Heart right ventricle (tissue), 16 donors: Measurements from ENCODE around the gene CSHL1. TPM values are rescaled to one million over a fixed set of nuclear protein-coding genes. Genes with fewer than 3 reads are reported as not detected.
A peak's percentile ranks its signal among the peaks of the same experiment; 100 is the strongest.

ENCODE experiments used
- ATAC-seq, 8 donors: fragments of 200-7000 bp; cut with Tn5 transposase; one replicate each; pipeline ENCODE4 v1.9.1; 2020; ENCODE audit warnings: mild to moderate bottlenecking in 8 of 8, moderate library complexity in 8 of 8, moderate number of reproducible peaks in 1 of 8
- DNase-seq, 2 donors: peaks; one replicate each; pipeline ENCODE4 v3.0.0-alpha.2; 2020
- H3K27ac ChIP-seq, 10 donors: fragments of 200-600 bp; sonication (generic) in 2 of 10; one replicate each; pipeline versions ENCODE4 v1.5.0 to v1.8.0; 2020 to 2022; ENCODE audit warnings: mild to moderate bottlenecking in 3 of 10
- H3K27me3 ChIP-seq, 7 donors: fragments of 200-600 bp; one replicate each; pipeline ENCODE4 v1.8.0; 2021 to 2022; ENCODE audit warnings: mild to moderate bottlenecking in 2 of 7
- H3K36me3 ChIP-seq, 9 donors: fragments of 200-600 bp; sonication (generic) in 1 of 9; one replicate each; pipeline versions ENCODE4 v1.5.0 to v1.8.0; 2020 to 2022; ENCODE audit warnings: mild to moderate bottlenecking in 2 of 9
- H3K4me1 ChIP-seq, 9 donors: fragments of 200-600 bp; sonication (generic) in 1 of 9; one replicate each; pipeline versions ENCODE4 v1.5.0 to v1.8.0; 2020 to 2022; ENCODE audit warnings: mild to moderate bottlenecking in 4 of 9
- H3K4me3 ChIP-seq, 10 donors: fragments of 200-600 bp; sonication (generic) in 2 of 10; one replicate each; pipeline versions ENCODE4 v1.5.0 to v1.8.0; 2020 to 2022; ENCODE audit warnings: mild to moderate bottlenecking in 7 of 10, moderate library complexity in 2 of 10
- H3K9me3 ChIP-seq, 11 donors: fragments of 200-600 bp in 10 of 11; sonication (generic) in 2 of 11; one replicate each; pipeline versions ENCODE4 v1.5.0 to v1.8.0; 2013 to 2022; ENCODE audit warnings: mild to moderate bottlenecking in 2 of 11, control low read depth in 1 of 11, moderate library complexity in 1 of 11
- CTCF ChIP-seq, 9 donors: fragments of 200-600 bp; sonication (generic) in 2 of 9; IDR thresholded peaks; one replicate each; pipeline versions ENCODE4 v1.5.0 to v1.8.0; 2021 to 2022; ENCODE audit warnings: antibody characterized with exemption in 9 of 9, mild to moderate bottlenecking in 5 of 9, moderate library complexity in 1 of 9
- WGBS, 2 donors: extraction: QIAGEN DNeasy Blood & Tissue Kit; methylation state at CpG; one replicate each; pipeline ENCODE4 v1.1.7; 2013; ENCODE audit warnings: inconsistent platforms in 1 of 2; 5-methylcytosine and 5-hydroxymethylcytosine counted together
- intact Hi-C, 10 donors: fragments of 100-400 bp; cut with DNase I; formaldehyde crosslinking; loops; one replicate each; pipeline versions ENCODE4 v1.11.1 to v1.14.2; 2022
- polyA plus RNA-seq, 2 donors: library from polyadenylated mRNA; stranded (reverse); fragments of 200-250 nt; gene quantifications; one replicate each; pipeline ENCODE4 v1.2.3, GENCODE V29; 2013
- total RNA-seq, 10 donors: library from RNA; stranded (reverse); fragmentation: NEBNext Ultra II Directional in 3 of 10; extraction: Animal tissue kit (Norgen Biotek cat#: 25700) in 3 of 10; gene quantifications; one replicate each; pipeline versions ENCODE4 v1.2.1 to v1.2.4, GENCODE V29; 2021 to 2023
- donor health status: Arrhythmogenic right ventricular cardiomyopathy.
- donor health status: ischemic (EF 13 %, LVEDD 7.1; RV severe dilation, severe dysfunction).
- donor health status: healthy with polysubstance abuse.
- donor health status: DM: no; HTN: yes; CAD: no.
- donor health status: DM: no; HTN: no; CAD: no.
- donor health status: ischemic (EF 25% LVEDD 6.9; RV normal size, moderate dysfunction).
- donor health status: ischemic (EF 25% LVEDD 5.7; RV mildly dilated, moderate dysfunction).
- donor health status: healthy.
- donor health status: DM: yes; HTN: yes; CAD: no.
- donor health status: Ischemic cardiomyopathy.
- donor health status: ischemic (EF 35%, LVEDD 5.7; RV mildly dilated, moderate dysfunction).
- donor health status: nonischemic (EF 11% LVEDD 7.7; RV severe dilation, severe dysfunction).
- donor health status: DM: yes; HTN: yes; CAD: no.
- donor health status: PGD.
- donor health status: ischemic (EF 29% LVEDD 5.4; RV normal size, mild dysfunction).
- donor health status: nonischemic (EF 23%, LVEDD 6.1; RV moderate dilation, normal function).

CSHL1 gene
- total and polyA plus RNA-seq, 12 donors = not detected

DNA sequence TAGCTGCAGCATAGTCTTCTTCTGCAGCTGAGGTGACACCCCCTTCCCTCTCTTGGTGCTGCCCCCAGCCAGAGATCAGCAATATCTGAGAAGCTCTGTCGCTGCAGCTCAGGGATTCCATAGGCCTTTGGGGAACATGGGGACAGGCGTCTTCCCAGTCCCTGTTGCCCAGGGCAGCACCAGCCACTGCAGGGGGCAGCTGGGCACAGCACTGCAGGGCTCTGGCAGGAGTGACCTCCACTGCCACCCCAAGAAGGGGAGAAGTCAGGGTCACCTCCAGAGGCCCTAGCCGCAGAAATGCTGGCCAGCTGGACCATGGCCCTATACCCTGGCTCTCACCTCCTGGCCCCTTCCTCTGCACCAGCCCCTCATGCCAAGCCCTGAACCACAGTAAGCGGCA is 44.7 kb upstream of the CSHL1 start:
- no peak for DNase-seq
- no peak overlapping the region for H3K4me3 ChIP-seq
- H3K4me1 ChIP-seq = peaks cover 0 to 28% (median 13%) of the 10 kb centered on the region in 9 donors
- no peaks in the 10 kb centered on the region for H3K9me3 ChIP-seq
- intact Hi-C loops = no loop called here
- TF ChIP-seq CTCF (IDR thresholded peaks at IDR 0.05) = no peak
- H3K27me3 ChIP-seq = no peaks in the 10 kb centered on the region
- no peak for ATAC-seq
- H3K36me3 ChIP-seq = no peaks in the 10 kb centered on the region
- H3K27ac ChIP-seq = no peak overlapping the region
- 90 to 93% methylated on average over 4 of the region's 4 CpGs for WGBS, 2 donors

GRCh38 chr17:63955232-63955631 is 44.2 kb upstream of the CSHL1 start:
- no peaks in the 10 kb centered on the region for H3K36me3 ChIP-seq
- H3K27me3 ChIP-seq = no peaks in the 10 kb centered on the region

DNA sequence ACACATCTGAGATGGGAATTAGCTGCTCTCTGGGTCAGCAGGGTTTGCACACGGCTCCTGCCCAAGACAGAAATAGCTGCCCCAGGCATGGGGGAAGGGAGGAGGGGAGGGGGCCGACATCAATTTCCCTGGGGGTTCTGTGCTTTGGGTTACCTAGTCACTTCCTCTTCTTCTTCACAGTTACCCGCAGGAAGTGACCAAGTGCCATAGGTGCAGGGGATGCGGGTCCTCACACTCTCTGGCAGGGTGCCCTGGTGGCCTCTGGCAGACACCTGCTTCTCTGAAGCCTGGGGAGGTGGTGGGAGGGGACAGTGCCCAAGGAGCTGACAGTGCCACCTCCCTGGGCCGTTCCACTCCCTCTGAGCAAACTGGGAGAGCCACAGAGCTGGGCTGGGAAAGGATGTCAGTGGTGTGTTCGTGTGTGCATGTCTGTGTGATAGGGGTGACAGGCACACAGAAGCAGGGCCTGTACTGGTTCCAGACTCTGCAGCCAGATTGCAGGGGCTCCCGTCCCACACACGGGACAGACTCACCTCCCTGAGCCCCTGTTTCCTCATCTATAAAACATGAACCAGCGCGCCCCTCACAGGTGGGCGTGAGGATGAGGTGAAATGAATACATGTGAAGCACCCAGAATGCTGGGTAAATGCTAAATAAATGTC is 43.5 kb upstream of the CSHL1 start:
- H3K36me3 ChIP-seq = no peaks in the 10 kb centered on the region
- H3K27me3 ChIP-seq = no peaks in the 10 kb centered on the region
- TF ChIP-seq CTCF (IDR thresholded peaks at IDR 0.05) = no peak
- no peak for DNase-seq
- intact Hi-C loops = loop anchor here in 2 of 10 donors (5.0 kb wide), 1 partner anchor 33 kb away; no protein-coding TSS in a partner anchor
- no peak overlapping the region for H3K4me3 ChIP-seq
- H3K27ac ChIP-seq = peak overlapping the region in 2 of 10 donors; percentile 14 to 21
- 52 to 55% methylated on average over 11 of the region's 11 CpGs for WGBS, 2 donors
- H3K4me1 ChIP-seq = peaks cover 0 to 24% (median 13%) of the 10 kb centered on the region in 9 donors
- H3K9me3 ChIP-seq = no peaks in the 10 kb centered on the region
- ATAC-seq = peak in 7 of 8 donors; percentile 28 to 48 (median 38)

More at GRCh38 chr17:63955232-63955631, 44.2 kb upstream of the CSHL1 start:
- DNase-seq (no peak), ATAC-seq (no peak)
- no peaks in the 10 kb centered on the region for H3K9me3 ChIP-seq
- H3K27ac ChIP-seq = no peak overlapping the region
- intact Hi-C loops = no loop called here
- no peak overlapping the region for H3K4me3 ChIP-seq
- H3K4me1 ChIP-seq = peaks cover 0 to 28% (median 14%) of the 10 kb centered on the region in 9 donors
- TF ChIP-seq CTCF (IDR thresholded peaks at IDR 0.05) = no peak
- WGBS, 2 donors = 85 to 88% methylated on average over 11 of the region's 11 CpGs

GRCh38 chr17:63950940-63951907 is 40.2 kb upstream of the CSHL1 start:
- ATAC-seq (no peak), DNase-seq (no peak)
- intact Hi-C loops = loop anchor here in 2 of 10 donors (5.0 kb wide), 1 partner anchor 36 kb away; no protein-coding TSS in a partner anchor
- 91% methylated on average over 28 to 29 of the region's 29 CpGs for WGBS, 2 donors
- Histone ChIP-seq H3K9me3 (no peaks in the 10 kb centered on the region), H3K4me3 (no peak overlapping the region), H3K4me1 (peaks cover 0 to 32% (median 13%) of the 10 kb centered on the region in 9 donors), H3K27me3 (peaks cover 0 to 7% (median 0%) of the 10 kb centered on the region in 7 donors), H3K27ac (no peak overlapping the region), H3K36me3 (no peaks in the 10 kb centered on the region)
- peak in 5 of 9 donors; percentile 20 to 34 (median 29) for TF ChIP-seq CTCF (IDR thresholded peaks at IDR 0.05)
